NCI-H82 treated with DMSO at 0.1 percent for 48 hours (cell line): Measurements from ENCODE around the gene ZNF24.

Experiments used
- DNase-seq: peaks from one replicate; lab custom pipeline; 2025; ENCODE audit not compliant: unreplicated experiment; lab: John Stamatoyannopoulos, UW

Gene ZNF24

GRCh38 chr18:35343936-35344735, at the start of gene ZNF24:
ZNF24 (minus strand) TSS chr18:35344420; CDS start chr18:35340650, 3,770 bp downstream.
- DNase-seq, result peak; percentile 78

GRCh38 chr18:35393716-35394115, 49.5 kb upstream of the ZNF24 start:
- DNase-seq, result no peak

GRCh38 chr18:35392375-35392774, 48.2 kb upstream of the ZNF24 start:
- DNase-seq, result no peak

- DNase-seq, result no peak
Measured at GRCh38 chr18:35390951-35391700, 46.9 kb upstream of the ZNF24 start.

- no peak for DNase-seq
Measured at GRCh38 chr18:35389095-35389618, 44.9 kb upstream of the ZNF24 start.

GRCh38 chr18:35387152-35387571, 42.9 kb upstream of the ZNF24 start:
- DNase-seq, result no peak

- DNase-seq, result peak; percentile 27
Measured at GRCh38 chr18:35386600-35387100, 42.4 kb upstream of the ZNF24 start.

GRCh38 chr18:35383136-35383535, 38.9 kb upstream of the ZNF24 start:
- DNase-seq, result no peak

- no peak for DNase-seq
Measured at GRCh38 chr18:35379421-35379820, 35.2 kb upstream of the ZNF24 start.

- DNase-seq, result no peak
Measured at GRCh38 chr18:35378574-35378896, 34.3 kb upstream of the ZNF24 start.

GRCh38 chr18:35377875-35378573, 33.8 kb upstream of the ZNF24 start:
- no peak for DNase-seq

GRCh38 chr18:35376742-35377695, 32.8 kb upstream of the ZNF24 start, which contains the start of gene ZNF396:
ZNF396 (minus strand) TSS chr18:35377337; CDS start chr18:35374292, 3,045 bp downstream.
- DNase-seq, result no peak

GRCh38 chr18:35376393-35376741, 32.1 kb upstream of the ZNF24 start:
- no peak for DNase-seq

GRCh38 chr18:35374708-35375107, 30.5 kb upstream of the ZNF24 start:
- DNase-seq, result no peak

- DNase-seq, result peak; percentile 55
Measured at GRCh38 chr18:35371412-35372195, 27.4 kb upstream of the ZNF24 start.

- DNase-seq, result no peak
Measured at GRCh38 chr18:35369126-35369525, 24.9 kb upstream of the ZNF24 start.

- no peak for DNase-seq
Measured at GRCh38 chr18:35368595-35368994, 24.4 kb upstream of the ZNF24 start.

GRCh38 chr18:35362531-35362930, 18.3 kb upstream of the ZNF24 start:
- DNase-seq, result no peak

GRCh38 chr18:35361570-35362321, 17.5 kb upstream of the ZNF24 start:
- no peak for DNase-seq
